GM12873 (cell line): Measurements from ENCODE around the gene UCN3.

Source experiments
- TF ChIP-seq, protein P1 (sequence below): IDR thresholded peaks from 2 replicates; pipeline ENCODE4 v1.5.1; 2012; ENCODE audit warnings: low read depth, mild to moderate bottlenecking, moderate library complexity, low read length, control low read depth; ENCODE audit not compliant: insufficient read depth; ENCODE audit errors: missing control alignments

Gene UCN3

DNA sequence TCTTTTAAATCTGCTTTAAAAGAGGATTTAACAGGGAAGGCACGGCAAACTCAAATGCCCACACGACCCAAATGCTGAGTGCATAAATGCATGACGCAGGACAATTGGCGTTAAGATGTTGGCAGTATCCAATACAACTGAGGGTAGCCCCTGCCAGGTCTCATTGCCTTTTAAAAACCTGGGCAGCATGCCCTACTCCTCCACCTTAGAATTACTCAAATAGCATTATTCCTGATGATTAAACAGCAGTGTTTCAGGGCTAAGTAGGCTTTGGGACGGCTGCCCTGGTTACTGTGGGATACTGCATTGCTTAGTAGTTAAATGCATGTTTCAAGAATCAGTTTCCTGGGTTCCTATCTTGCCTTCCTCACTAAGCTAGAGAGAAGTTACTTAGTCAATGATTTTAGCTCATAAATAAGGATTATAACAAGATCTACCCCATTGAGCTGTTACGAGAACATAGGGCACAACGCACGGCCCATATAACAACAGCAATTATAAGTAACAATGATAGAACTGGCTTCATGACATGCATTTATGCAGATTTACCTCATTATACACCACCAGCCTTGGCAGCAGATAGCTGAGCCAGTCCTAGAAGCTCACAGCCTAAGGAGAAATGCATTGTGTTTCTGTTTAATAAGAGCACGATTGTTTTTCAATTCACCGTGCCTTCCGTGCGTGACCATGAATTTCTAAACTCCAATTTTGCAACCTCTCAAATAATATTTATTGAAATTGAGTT, 32.0 kb downstream of the UCN3 start:
- TF ChIP-seq, protein P1, sequence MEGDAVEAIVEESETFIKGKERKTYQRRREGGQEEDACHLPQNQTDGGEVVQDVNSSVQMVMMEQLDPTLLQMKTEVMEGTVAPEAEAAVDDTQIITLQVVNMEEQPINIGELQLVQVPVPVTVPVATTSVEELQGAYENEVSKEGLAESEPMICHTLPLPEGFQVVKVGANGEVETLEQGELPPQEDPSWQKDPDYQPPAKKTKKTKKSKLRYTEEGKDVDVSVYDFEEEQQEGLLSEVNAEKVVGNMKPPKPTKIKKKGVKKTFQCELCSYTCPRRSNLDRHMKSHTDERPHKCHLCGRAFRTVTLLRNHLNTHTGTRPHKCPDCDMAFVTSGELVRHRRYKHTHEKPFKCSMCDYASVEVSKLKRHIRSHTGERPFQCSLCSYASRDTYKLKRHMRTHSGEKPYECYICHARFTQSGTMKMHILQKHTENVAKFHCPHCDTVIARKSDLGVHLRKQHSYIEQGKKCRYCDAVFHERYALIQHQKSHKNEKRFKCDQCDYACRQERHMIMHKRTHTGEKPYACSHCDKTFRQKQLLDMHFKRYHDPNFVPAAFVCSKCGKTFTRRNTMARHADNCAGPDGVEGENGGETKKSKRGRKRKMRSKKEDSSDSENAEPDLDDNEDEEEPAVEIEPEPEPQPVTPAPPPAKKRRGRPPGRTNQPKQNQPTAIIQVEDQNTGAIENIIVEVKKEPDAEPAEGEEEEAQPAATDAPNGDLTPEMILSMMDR, result no peak

DNA sequence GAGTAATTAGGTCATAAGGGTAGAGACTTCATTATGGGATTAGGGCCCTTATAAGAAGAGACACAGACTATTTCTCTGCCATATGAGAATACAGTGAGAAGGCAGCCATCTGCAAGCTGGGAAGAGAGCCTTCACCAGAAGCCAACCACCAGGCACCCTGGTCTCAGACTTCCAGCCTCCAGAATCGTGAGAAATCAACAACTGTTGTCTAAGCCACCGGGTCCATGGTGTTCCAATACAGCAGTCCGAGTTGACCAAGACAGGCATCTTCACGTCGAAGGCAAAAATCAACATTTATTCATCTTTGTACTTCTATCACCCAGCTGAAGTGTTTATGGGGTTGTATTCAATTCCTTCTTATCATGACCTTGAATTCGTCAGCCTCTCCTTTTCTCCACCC, 34.6 kb downstream of the UCN3 start:
- TF ChIP-seq, protein P1, result no peak

DNA sequence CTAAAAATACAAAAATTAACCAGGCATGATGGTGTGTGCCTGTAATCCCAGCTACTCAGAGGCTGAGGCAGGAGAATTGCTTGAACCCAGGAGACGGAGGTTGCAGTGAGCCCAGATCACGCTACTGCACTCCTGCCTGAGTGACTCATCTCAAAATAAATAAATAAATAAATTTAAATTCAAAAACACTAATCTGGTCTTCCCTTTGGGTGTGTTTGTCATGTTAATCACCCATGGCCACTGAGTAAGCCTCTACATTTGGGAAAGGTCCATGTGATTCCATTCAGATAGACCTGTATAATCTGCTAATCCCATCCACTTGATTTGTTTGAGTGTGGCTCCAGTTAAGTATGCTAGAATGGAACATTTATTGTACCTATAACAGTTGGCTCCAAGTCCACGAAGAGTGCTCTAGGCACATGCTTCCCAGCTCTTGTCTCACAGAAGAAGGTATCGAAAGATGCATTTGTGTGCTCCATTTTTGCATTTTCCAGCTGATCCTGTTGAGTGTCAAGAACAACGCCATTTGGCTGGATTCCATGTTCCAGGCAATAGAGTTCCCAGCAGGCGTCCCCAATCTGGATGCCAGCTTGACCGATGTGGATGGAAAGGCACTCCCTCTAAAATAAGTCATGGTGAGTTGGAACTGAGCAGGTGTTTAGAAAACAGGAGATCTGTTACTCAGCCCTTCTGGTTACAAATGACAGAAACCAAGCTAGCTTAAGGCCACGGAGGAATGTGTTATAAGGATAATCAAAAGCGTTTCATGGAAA, 35.9 kb downstream of the UCN3 start:
- TF ChIP-seq, protein P1, result no peak

DNA sequence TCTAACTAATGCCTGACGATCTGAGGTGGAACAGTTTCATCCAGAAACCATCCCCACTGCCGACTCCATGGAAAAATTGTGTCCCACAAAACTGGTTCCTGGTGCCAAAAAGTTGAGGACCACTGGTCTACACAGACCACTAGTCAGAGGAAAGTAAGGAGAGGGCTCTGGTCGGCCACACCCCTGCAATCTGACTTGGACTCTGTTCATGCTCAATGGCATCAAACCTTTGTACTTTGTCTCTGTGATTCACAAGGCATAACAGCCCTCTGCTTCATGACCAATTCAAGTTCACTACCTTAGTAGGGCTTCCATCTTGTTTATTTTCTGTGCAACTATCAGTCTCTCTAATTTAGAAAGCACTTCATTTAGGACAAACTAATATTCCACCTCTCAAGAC, 38.0 kb downstream of the UCN3 start:
- TF ChIP-seq, protein P1, result no peak

DNA sequence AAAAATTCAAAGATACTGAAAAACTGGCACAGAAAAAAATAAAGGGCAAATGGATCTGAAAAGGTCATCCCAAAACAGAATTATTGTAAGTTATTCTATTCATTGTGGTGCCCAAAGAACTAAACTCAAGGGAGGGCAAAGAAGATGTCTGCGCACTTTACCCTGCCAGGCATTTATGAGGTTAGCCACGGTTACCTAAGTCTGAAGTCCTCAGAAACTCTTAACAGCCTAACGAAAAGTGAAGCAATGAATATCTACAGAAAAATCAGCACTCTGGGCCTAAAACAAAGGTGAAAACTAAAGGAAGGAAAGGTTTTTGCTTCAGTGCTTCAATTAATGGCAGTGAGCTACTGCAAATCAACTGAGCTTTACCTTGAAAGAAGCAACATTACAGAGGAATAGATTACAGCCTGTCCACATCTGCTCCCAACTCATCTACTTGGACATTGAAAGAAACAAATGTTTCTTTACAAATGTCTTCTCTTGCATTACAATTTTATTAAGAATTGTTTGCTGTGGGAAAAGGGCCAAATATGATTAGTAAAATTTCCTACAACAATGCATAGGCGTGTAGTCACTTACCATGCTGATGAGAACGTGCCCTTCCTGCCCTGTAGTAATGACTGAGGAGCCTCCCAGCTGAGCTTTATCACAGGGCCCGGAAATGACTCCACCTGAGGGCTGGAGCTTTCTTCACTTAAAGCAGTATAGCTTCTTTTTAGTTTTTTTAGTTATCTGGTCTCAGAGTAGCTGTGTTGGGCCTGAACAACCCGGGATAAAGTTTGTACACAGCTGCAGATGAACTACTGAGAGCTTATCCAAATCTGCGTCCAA, 39.7 kb downstream of the UCN3 start, which contains the start of gene TUBAL3:
TUBAL3 (minus strand) TSS at position 621 of the 834 bp plus-strand sequence; CDS start at position 585, 36 bp downstream.
- TF ChIP-seq, protein P1, result no peak

DNA sequence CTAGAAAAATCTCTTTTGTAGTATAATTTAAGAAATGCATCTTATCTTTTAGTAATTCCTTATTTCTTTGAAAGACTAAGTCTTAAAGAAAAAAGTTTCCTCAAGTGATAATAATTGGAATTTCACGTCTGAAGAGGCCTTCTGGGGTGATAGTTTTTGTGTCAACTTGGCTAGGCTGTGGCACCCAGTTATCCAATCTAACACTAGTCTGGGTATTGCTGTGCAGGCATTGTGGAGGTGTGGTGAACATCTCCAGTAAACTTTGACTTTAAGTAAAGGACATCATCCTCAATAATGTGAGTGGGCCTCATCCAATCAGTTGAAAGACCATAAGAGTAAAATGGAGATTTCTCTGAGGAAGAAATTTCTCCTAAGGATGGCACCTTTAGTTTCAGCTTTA, 42.2 kb downstream of the UCN3 start:
- TF ChIP-seq, protein P1, result no peak

DNA sequence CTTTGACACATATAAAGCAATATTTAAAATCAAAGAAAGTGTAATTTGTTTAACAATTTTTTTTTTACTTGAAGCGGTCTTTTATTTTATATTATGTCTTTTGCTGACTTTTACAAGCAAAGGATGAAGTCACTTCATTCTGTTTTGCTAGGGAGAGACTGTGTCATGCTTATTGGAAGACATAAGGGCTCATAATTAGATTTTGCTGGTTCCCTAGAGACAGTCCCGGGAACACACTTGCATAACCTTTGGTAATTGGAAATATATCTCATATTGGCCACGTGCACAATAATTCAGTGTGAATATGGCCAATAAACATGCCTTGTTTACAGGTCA, 47.1 kb downstream of the UCN3 start:
- TF ChIP-seq, protein P1, result no peak
